HG02870 (cell line): ENCODE measurements around the gene DDIT4.
"Not testable (repeated sequence)": the region's sequence is repeated elsewhere in the genome, so short reads cannot be mapped to it uniquely, and the experiment has no call there.

Experiments
- ATAC-seq: cut with Tn5 transposase; IDR thresholded peaks from one replicate; pipeline ENCODE4 v1.9.1; 2021; ENCODE audit warnings: mild to moderate bottlenecking, moderate library complexity; ENCODE audit not compliant: unreplicated experiment

Gene DDIT4

GRCh38 chr10:72265990-72266865 is 7.5 kb upstream of the DDIT4 start:
- ATAC-seq, result no peak

GRCh38 chr10:72267381-72267780 is 6.3 kb upstream of the DDIT4 start:
- no peak for ATAC-seq

- no peak for ATAC-seq
Observed at GRCh38 chr10:72267819-72268399, 5.8 kb upstream of the DDIT4 start.

- not testable (repeated sequence) for ATAC-seq
Observed at GRCh38 chr10:72268475-72269200, 5.1 kb upstream of the DDIT4 start.

GRCh38 chr10:72270607-72271281 is 3.0 kb upstream of the DDIT4 start:
- ATAC-seq, result no peak

- ATAC-seq, result peak; percentile 0
Observed at GRCh38 chr10:72272689-72273409, 875 bp upstream of the DDIT4 start.

- no peak for ATAC-seq
Observed at GRCh38 chr10:72274213-72274729, 547 bp downstream of the DDIT4 start.

- ATAC-seq, result no peak
Observed at GRCh38 chr10:72274730-72275350, 1.1 kb downstream of the DDIT4 start.

GRCh38 chr10:72275351-72276012 is 1.8 kb downstream of the DDIT4 start:
- no peak for ATAC-seq

- no peak for ATAC-seq
Observed at GRCh38 chr10:72276013-72276387, 2.3 kb downstream of the DDIT4 start.

- ATAC-seq, result no peak
Observed at GRCh38 chr10:72276421-72277339, 3.0 kb downstream of the DDIT4 start.

GRCh38 chr10:72277340-72277995 is 3.7 kb downstream of the DDIT4 start:
- no peak for ATAC-seq

GRCh38 chr10:72277996-72278667 is 4.4 kb downstream of the DDIT4 start:
- ATAC-seq, result no peak

GRCh38 chr10:72278668-72279393 is 5.1 kb downstream of the DDIT4 start:
- ATAC-seq, result no peak

GRCh38 chr10:72279587-72279986 is 5.9 kb downstream of the DDIT4 start:
- ATAC-seq, result not testable (repeated sequence)

GRCh38 chr10:72283131-72283530 is 9.4 kb downstream of the DDIT4 start:
- ATAC-seq, result no peak
